SK-N-SH treated with all-trans-retinoic acid at 6 μM for 48 hours (cell line): ENCODE measurements around the gene SAMD4B.
"Not testable (repeated sequence)": the region's sequence is repeated elsewhere in the genome, so short reads cannot be mapped to it uniquely, and the experiment has no call there.

ENCODE experiments used
- ARNTL ChIP-seq: fragments of 450-650 bp; formaldehyde crosslinking; IDR thresholded peaks from 2 replicates; pipeline ENCODE4 v1.5.0; 2020; ENCODE audit warnings: low read depth, mild to moderate bottlenecking, moderate library complexity, borderline replicate concordance
- ESRRG ChIP-seq: fragments of 250-450 bp; sonication (Bioruptor Pico); IDR thresholded peaks from 2 replicates; pipeline ENCODE4 v1.6.1; 2021; ENCODE audit warnings: mild to moderate bottlenecking
- TCF4 ChIP-seq: fragments of 250-450 bp; sonication (Bioruptor Pico); IDR thresholded peaks from 2 replicates; pipeline ENCODE4 v1.8.0; 2021; ENCODE audit warnings: mild to moderate bottlenecking, moderate library complexity, borderline replicate concordance
- ZFP3 ChIP-seq: fragments of 250-450 bp; sonication (Bioruptor Pico); IDR thresholded peaks from 2 replicates; pipeline ENCODE4 v1.5.0; 2020; ENCODE audit warnings: mild to moderate bottlenecking, moderate library complexity
- ZNF565 ChIP-seq: fragments of 450-650 bp; formaldehyde crosslinking; conservative IDR thresholded peaks from 2 replicates; pipeline ENCODE4 v1.5.0; 2020; ENCODE audit warnings: low read depth, mild to moderate bottlenecking, moderate library complexity
- TF ChIP-seq, protein P1 (sequence below): fragments of 250-450 bp; sonication (Bioruptor Pico); IDR thresholded peaks from 2 replicates; pipeline ENCODE4 v1.8.0; 2020; ENCODE audit warnings: mild to moderate bottlenecking, moderate library complexity, borderline replicate concordance

DNA sequence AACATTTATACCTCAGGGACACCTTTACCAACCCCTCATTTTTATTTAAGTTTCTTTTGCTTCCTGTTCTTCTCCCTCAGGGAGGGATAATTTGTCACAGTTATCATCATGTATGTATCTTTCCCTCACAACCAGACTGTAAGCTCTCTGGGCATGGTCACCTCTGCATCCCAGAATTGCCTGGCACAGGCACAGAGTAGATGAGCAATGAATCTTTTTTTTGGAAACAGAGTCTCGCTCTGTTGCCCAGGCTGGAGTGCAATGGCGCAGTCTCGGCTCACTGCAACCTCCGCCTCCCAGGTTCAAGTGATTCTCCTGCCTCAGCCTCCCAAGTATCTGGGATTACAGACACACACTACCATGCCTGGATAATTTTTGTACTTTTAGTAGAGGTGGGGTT lies 37.1 kb downstream of the SAMD4B start:
- TF ChIP-seq, protein P1, sequence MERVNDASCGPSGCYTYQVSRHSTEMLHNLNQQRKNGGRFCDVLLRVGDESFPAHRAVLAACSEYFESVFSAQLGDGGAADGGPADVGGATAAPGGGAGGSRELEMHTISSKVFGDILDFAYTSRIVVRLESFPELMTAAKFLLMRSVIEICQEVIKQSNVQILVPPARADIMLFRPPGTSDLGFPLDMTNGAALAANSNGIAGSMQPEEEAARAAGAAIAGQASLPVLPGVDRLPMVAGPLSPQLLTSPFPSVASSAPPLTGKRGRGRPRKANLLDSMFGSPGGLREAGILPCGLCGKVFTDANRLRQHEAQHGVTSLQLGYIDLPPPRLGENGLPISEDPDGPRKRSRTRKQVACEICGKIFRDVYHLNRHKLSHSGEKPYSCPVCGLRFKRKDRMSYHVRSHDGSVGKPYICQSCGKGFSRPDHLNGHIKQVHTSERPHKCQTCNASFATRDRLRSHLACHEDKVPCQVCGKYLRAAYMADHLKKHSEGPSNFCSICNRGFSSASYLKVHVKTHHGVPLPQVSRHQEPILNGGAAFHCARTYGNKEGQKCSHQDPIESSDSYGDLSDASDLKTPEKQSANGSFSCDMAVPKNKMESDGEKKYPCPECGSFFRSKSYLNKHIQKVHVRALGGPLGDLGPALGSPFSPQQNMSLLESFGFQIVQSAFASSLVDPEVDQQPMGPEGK (CRISPR knock-in tag), result not testable (repeated sequence)
- TF ChIP-seq ZNF565 (CRISPR knock-in tag); ARNTL (CRISPR knock-in tag); ESRRG (CRISPR knock-in tag); TCF4; ZFP3 (CRISPR knock-in tag): not testable (repeated sequence)
